Testis (tissue), 3 donors: ENCODE results near the gene CCDC157. TPM values are rescaled to one million over a fixed set of nuclear protein-coding genes. Genes with fewer than 3 reads are reported as not detected.
"Not testable (repeated sequence)": the region's sequence is repeated elsewhere in the genome, so short reads cannot be mapped to it uniquely, and the experiment has no call there.

Experiments
- DNase-seq: peaks from one replicate; pipeline ENCODE4 v3.0.0-alpha.2; 2019
- H3K27ac ChIP-seq, 2 donors: fragments of 200-600 bp; sonication (generic); one replicate each; pipeline ENCODE4 v1.5.1; 2019
- H3K27me3 ChIP-seq: fragments of 200-600 bp; sonication (generic); one replicate; pipeline ENCODE4 v1.5.1; 2019
- H3K36me3 ChIP-seq: fragments of 200-600 bp; sonication (generic); one replicate; pipeline ENCODE4 v1.5.1; 2017; ENCODE audit warnings: low read depth; ENCODE audit errors: missing control alignments
- H3K4me1 ChIP-seq: fragments of 200-600 bp; sonication (generic); one replicate; pipeline ENCODE4 v1.5.1; 2019
- H3K4me3 ChIP-seq, 2 donors: fragments of 200-600 bp; sonication (generic); one replicate each; pipeline ENCODE4 v1.5.1; 2017 to 2019
- H3K9me3 ChIP-seq: fragments of 200-600 bp; sonication (generic); one replicate; pipeline ENCODE4 v1.5.1; 2017
- POLR2A ChIP-seq: fragments of 450-650 bp; IDR thresholded peaks from one replicate; pipeline ENCODE4 v1.6.1; 2017; ENCODE audit warnings: antibody characterized with exemption, mild to moderate bottlenecking, moderate library complexity
- WGBS, 2 donors: methylation state at CpG; one replicate each; pipeline ENCODE4 v1.1.5; 2018; 5-methylcytosine and 5-hydroxymethylcytosine counted together
- intact Hi-C: fragments of 100-400 bp; cut with DNase I; formaldehyde crosslinking; loops from one replicate; pipeline ENCODE4 v1.15.1; 2023; ENCODE audit warnings: low total_unique reads
- polyA plus RNA-seq: library from polyadenylated mRNA; stranded (reverse); fragments of 350-450 nt; fragmentation: Illumina TruSeq; extraction: RNeasy Lipid Tissue Mini Kit (QIAGEN cat#74804); gene quantifications from one replicate; pipeline ENCODE4 v1.2.3, GENCODE V29; 2014; ENCODE audit warnings: low read depth, low replicate concordance; ENCODE audit not compliant: insufficient read depth
- total RNA-seq, 2 donors: library from RNA; depleted of rRNA; stranded (reverse); fragments of >200 nt; gene quantifications; one replicate each; pipeline ENCODE4 v1.2.3, GENCODE V29; 2016
- TF ChIP-seq, protein P1 (sequence below), 3 experiments: fragments of 450-650 bp in 2 of 3; fragments of 200-600 bp in 1 of 3; sonication (generic) in 1 of 3; IDR thresholded peaks; one replicate each; pipeline ENCODE4 v1.5.1; 2016 to 2019; ENCODE audit warnings: antibody characterized with exemption in 3 of 3, mild to moderate bottlenecking in 2 of 3, moderate library complexity in 1 of 3

CCDC157 gene
- total and polyA plus RNA-seq, 3 donors from 2014 or later: 69.2 to 81.9 (median 70.1) TPM

DNA sequence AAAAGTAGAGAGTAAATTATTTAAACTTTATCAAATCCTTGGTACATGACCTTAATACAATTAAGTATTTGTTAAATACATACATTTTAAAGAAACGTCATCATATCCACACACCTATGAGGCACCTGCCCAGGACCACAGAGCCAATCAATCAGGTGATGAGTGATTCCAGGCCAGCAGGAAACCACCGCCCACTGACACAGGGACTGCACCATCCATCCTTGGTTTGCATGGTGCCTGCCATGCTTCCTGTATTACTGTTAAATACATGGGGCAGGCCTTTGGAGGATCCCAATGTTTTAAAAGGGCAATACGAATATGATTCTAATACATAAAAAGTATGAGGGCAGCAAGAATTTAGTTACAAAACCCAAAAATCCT is 23.1 kb upstream of the CCDC157 start:
- Histone ChIP-seq H3K4me1 (no peaks in the 10 kb centered on the region), H3K27me3 (no peaks in the 10 kb centered on the region), H3K9me3 (no peaks in the 10 kb centered on the region), H3K4me3 (no peak overlapping the region), H3K36me3 (no peaks in the 10 kb centered on the region), H3K27ac (no peak overlapping the region)
- no peak for DNase-seq
- 85 to 88% methylated on average over 3 of the region's 3 CpGs for WGBS, 2 donors
- intact Hi-C loops: no loop called here
- TF ChIP-seq, protein P1, sequence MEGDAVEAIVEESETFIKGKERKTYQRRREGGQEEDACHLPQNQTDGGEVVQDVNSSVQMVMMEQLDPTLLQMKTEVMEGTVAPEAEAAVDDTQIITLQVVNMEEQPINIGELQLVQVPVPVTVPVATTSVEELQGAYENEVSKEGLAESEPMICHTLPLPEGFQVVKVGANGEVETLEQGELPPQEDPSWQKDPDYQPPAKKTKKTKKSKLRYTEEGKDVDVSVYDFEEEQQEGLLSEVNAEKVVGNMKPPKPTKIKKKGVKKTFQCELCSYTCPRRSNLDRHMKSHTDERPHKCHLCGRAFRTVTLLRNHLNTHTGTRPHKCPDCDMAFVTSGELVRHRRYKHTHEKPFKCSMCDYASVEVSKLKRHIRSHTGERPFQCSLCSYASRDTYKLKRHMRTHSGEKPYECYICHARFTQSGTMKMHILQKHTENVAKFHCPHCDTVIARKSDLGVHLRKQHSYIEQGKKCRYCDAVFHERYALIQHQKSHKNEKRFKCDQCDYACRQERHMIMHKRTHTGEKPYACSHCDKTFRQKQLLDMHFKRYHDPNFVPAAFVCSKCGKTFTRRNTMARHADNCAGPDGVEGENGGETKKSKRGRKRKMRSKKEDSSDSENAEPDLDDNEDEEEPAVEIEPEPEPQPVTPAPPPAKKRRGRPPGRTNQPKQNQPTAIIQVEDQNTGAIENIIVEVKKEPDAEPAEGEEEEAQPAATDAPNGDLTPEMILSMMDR (IDR thresholded peaks at IDR 0.05): no peak

DNA sequence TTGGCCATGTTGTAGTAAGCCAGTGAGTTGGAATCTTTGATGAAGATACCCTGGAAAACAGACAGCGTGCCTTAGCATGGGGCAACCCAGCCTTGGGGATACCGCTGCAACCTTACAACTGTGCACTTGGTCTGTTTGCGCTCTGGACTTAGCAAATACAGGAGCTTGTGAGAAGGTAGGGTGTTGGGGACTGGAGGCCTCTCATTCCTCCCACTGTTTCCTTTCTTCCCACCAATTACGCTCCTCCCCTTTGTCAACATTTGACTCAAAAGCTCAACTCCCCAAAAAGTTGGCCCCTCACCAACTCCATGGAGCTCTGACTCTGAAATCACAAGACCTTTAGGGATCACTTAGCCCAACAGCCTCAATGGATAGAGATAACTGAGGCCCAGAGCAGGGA is 22.2 kb upstream of the CCDC157 start:
- no peak for DNase-seq
- Histone ChIP-seq H3K4me1 (no peaks in the 10 kb centered on the region), H3K27me3 (no peaks in the 10 kb centered on the region), H3K36me3 (no peaks in the 10 kb centered on the region), H3K27ac (no peak overlapping the region), H3K4me3 (no peak overlapping the region), H3K9me3 (no peaks in the 10 kb centered on the region)
- 92 to 95% methylated on average over 4 of the region's 4 CpGs for WGBS, 2 donors
- no peak for TF ChIP-seq POLR2A
- TF ChIP-seq, protein P1 (IDR thresholded peaks at IDR 0.05): no peak
- intact Hi-C loops: no loop called here

DNA sequence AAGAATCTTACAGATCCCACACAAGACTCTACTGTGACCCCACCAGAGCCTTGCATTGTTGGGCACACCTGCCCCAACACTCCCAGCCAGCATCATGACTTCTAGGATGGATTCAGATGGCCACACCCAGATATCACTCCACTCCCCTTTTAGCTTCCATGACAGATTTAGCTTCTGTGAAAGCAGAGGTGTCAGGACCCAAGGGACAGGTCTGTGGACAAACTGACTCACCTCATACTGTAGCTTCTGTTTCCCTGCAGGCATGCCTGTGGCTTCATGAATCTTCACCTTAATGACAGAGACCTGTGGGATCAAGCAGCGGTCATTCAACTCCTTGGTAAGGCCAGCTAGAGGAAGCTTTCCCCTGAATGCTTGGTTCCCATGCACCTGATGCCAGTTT is 21.6 kb upstream of the CCDC157 start:
- Histone ChIP-seq H3K4me3 (no peak overlapping the region), H3K4me1 (peaks cover 2% of the 10 kb centered on the region), H3K27me3 (no peaks in the 10 kb centered on the region), H3K36me3 (no peaks in the 10 kb centered on the region), H3K27ac (no peak overlapping the region), H3K9me3 (no peaks in the 10 kb centered on the region)
- no peak for TF ChIP-seq POLR2A
- TF ChIP-seq, protein P1 (IDR thresholded peaks at IDR 0.05): no peak
- no peak for DNase-seq
- WGBS, 2 donors: 100% methylated on average over 1 of the region's 1 CpG
- intact Hi-C loops: no loop called here

DNA sequence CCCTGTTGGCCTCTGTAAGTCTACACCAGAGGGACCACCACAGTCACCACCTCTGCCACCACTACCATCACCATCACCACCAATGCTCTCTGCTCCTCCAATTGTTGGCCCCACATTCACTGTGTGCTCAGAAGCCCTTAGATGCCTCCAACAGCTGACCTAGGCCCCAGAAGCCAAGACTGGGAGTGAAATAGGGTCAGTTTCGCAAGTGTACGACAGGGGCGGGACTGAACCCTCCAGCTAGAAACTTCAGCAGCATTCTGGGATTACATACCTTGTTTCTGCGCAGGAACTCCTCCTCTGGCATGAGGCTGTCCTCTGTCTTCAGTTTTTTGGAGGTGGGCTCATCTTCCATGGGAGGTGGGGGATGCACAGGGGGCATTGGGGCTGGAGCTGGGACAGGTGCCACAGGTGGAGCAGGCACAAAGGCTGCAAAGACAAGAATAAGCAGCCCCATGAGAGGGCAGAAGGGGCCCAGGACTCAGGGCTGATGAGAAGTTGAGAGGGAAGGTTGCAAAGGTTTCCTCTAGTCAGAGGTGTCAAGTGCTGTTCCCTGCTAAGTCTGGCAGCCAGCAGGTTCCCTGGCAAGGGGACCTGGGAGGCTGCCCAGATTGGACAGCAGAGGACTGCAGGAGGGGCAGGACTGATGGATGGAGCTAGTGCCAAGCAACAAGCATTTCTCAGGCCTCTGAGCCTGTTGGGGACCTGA is 19.9 kb upstream of the CCDC157 start:
- Histone ChIP-seq H3K36me3 (no peaks in the 10 kb centered on the region), H3K9me3 (no peaks in the 10 kb centered on the region), H3K27ac (no peak overlapping the region), H3K27me3 (no peaks in the 10 kb centered on the region), H3K4me3 (no peak overlapping the region), H3K4me1 (peaks cover 14% of the 10 kb centered on the region)
- DNase-seq: no peak
- intact Hi-C loops: no loop called here
- WGBS, 2 donors: 93 to 98% methylated on average over 4 of the region's 4 CpGs
- no peak for TF ChIP-seq POLR2A
- TF ChIP-seq, protein P1 (IDR thresholded peaks at IDR 0.05): no peak

DNA sequence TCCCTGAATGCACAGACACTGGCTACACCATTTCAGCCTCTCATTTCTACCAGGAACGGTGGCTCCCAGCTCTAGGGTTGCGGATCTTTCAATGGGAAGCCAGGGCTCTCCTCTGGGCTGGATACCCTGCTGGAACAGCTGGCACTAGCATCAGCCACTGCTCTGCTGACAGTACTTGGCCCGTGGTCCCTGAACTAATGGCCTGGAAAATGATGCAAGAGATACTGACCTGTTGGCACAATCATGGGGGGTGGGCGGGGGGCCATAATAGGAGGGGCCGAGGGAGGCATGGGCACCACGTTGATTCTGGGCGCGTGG is 19.4 kb upstream of the CCDC157 start:
- H3K9me3 ChIP-seq: no peaks in the 10 kb centered on the region
- no peak for DNase-seq
- 91 to 98% methylated on average over 6 to 8 of the region's 8 CpGs for WGBS, 2 donors
- TF ChIP-seq, protein P1 (IDR thresholded peaks at IDR 0.05): no peak
- no peak for TF ChIP-seq POLR2A
- peaks cover 18% of the 10 kb centered on the region for H3K4me1 ChIP-seq
- intact Hi-C loops: no loop called here
- no peaks in the 10 kb centered on the region for H3K36me3 ChIP-seq
- no peak overlapping the region for H3K27ac ChIP-seq
- no peaks in the 10 kb centered on the region for H3K27me3 ChIP-seq
- no peak overlapping the region for H3K4me3 ChIP-seq

DNA sequence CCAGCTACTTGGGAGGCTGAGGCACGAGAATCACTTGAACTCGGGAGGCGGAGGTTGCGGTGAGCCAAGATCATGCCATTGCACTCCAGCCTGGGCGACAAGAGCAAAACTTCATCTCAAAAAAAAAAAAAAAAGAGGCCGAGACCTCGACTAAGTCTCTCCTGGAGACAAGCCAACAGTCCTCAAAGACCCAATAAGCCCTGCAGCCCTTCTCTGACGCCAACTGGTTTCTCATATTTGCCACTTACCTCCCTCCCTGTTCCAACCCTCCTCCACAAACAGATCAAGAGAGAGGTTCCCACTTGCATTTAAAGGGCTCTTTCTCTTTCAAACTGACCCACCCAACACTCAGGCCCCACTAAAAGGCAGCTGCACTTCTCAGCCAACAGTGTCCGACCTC is 18.5 kb upstream of the CCDC157 start:
- H3K27me3 ChIP-seq, DNase-seq, H3K36me3 ChIP-seq, H3K9me3 ChIP-seq, H3K27ac ChIP-seq, intact Hi-C loops, H3K4me3 ChIP-seq: not testable (repeated sequence)
- H3K4me1 ChIP-seq: peaks cover 18% of the 10 kb centered on the region
- WGBS, 2 donors: 87 to 88% methylated on average over 9 of the region's 9 CpGs
